GM19238 (cell line): Measurements from ENCODE around the gene LRRC42.

Experiments
- DNase-seq: peaks from one replicate; pipeline ENCODE4 v3.0.0; 2011; ENCODE audit warnings: low spot score; ENCODE audit not compliant: insufficient read length

LRRC42 gene

GRCh38 chr1:53946252-53947171 lies at the start of gene LRRC42:
TSS of gene LRRC42 (plus strand) at chr1:53946350. CDS start at chr1:53952000, 5,650 bp downstream.
- no peak for DNase-seq

- no peak for DNase-seq
Measured at GRCh38 chr1:53896635-53897229, 49.4 kb upstream of the LRRC42 start.

- no peak for DNase-seq
Measured at GRCh38 chr1:53899206-53899628, 46.9 kb upstream of the LRRC42 start.

GRCh38 chr1:53899708-53900107 lies 46.4 kb upstream of the LRRC42 start:
- no peak for DNase-seq

- no peak for DNase-seq
Measured at GRCh38 chr1:53902235-53903138, 43.7 kb upstream of the LRRC42 start.

- no peak for DNase-seq
Measured at GRCh38 chr1:53905509-53905908, 40.6 kb upstream of the LRRC42 start.

GRCh38 chr1:53906121-53906520 lies 40.0 kb upstream of the LRRC42 start:
- DNase-seq, result no peak

GRCh38 chr1:53909946-53910345 lies 36.2 kb upstream of the LRRC42 start:
- no peak for DNase-seq

GRCh38 chr1:53911442-53911841 lies 34.7 kb upstream of the LRRC42 start:
- no peak for DNase-seq

GRCh38 chr1:53913352-53914033 lies 32.7 kb upstream of the LRRC42 start:
- no peak for DNase-seq

GRCh38 chr1:53918343-53918742 lies 27.8 kb upstream of the LRRC42 start:
- DNase-seq, result no peak

- no peak for DNase-seq
Measured at GRCh38 chr1:53919675-53920066, 26.5 kb upstream of the LRRC42 start.

GRCh38 chr1:53927376-53927881 lies 18.7 kb upstream of the LRRC42 start:
- no peak for DNase-seq

GRCh38 chr1:53929246-53929960 lies 16.7 kb upstream of the LRRC42 start:
- DNase-seq, result no peak

- DNase-seq, result no peak
Measured at GRCh38 chr1:53930932-53931331, 15.2 kb upstream of the LRRC42 start.

GRCh38 chr1:53931523-53931922 lies 14.6 kb upstream of the LRRC42 start:
- no peak for DNase-seq

GRCh38 chr1:53934170-53934765 lies 11.9 kb upstream of the LRRC42 start:
- no peak for DNase-seq

GRCh38 chr1:53936430-53936829 lies 9.7 kb upstream of the LRRC42 start:
- DNase-seq, result no peak

- DNase-seq, result no peak
Measured at GRCh38 chr1:53938136-53938830, 7.9 kb upstream of the LRRC42 start.
